CD1c-positive myeloid dendritic cell (primary cell): ENCODE results near the gene DLEC1.
"Not testable (repeated sequence)": the region's sequence is repeated elsewhere in the genome, so short reads cannot be mapped to it uniquely, and the experiment has no call there.

Source experiments
- DNase-seq: peaks from one replicate; pipeline ENCODE4 v3.0.0-alpha.2; 2016; ENCODE audit errors: extremely low spot score

DLEC1 gene

DNA sequence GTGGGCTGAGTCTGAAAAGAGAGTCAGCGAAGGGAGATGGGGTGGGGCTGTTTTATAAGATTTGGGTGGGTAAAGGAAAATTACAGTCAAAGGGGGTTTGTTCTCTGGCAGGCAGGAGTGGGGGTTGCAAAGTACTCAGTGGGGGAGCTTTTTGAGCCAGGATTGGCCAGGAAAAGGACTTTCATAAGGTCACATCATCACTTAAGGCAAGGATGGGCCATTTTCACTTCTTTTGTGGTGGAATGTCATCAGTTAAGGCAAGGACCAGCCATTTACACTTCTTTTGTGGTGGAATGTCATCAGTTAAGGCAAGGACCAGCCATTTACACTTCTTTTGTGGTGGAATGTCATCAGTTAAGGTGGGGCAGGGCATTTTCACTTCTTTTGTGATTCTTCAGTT is 44.2 kb downstream of the DLEC1 start:
- not testable (repeated sequence) for DNase-seq

GRCh38 chr3:38083871-38084333 is 44.9 kb downstream of the DLEC1 start:
- no peak for DNase-seq

DNA sequence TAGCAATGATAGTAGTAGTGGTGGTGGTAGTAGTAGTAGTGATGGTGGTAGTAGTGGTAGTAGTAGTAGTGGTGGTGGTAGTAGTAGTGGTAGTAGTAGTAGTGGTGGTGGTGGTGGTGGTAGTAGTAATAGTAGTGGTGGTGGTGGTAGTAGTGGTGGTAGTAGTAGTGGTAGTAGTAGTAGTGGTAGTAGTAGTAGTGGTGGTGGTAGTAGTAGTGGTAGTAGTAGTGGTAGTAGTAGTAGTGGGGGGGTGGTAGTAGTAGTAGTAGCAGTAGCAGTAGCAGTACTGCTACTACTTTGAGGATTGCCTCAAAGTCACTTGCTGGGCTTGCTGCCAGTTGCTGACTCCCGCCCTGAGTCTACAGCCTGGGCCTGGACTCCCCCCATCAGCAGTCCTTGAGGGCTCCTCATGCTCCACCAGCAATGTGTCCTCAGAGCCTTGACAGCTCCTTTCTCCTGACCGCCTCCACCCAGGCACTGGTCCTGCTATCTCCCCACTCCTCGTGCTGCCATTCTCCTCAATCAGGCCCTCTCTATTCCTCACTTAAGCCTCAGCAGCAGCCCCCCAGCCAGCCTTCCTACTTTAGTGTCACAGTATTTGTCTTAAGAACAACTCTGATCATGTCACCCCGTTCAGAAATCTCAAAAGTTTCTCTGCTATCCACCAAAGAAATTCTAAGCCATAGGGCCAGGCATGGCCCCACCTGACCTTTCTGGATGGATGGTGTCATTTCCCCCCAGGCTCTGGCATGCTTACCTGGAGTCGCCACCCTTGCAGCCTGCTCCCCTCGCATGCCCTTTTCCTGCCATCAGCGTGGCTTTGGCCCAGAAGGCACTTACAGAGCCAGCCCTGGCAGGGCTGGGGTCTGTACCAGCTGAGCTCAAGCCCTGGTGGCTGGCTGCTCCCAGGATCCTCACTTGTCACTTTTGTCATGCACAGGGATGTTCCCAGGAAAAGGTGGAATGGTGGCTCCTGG is 45.6 kb downstream of the DLEC1 start:
- DNase-seq, result peak; percentile 33

DNA sequence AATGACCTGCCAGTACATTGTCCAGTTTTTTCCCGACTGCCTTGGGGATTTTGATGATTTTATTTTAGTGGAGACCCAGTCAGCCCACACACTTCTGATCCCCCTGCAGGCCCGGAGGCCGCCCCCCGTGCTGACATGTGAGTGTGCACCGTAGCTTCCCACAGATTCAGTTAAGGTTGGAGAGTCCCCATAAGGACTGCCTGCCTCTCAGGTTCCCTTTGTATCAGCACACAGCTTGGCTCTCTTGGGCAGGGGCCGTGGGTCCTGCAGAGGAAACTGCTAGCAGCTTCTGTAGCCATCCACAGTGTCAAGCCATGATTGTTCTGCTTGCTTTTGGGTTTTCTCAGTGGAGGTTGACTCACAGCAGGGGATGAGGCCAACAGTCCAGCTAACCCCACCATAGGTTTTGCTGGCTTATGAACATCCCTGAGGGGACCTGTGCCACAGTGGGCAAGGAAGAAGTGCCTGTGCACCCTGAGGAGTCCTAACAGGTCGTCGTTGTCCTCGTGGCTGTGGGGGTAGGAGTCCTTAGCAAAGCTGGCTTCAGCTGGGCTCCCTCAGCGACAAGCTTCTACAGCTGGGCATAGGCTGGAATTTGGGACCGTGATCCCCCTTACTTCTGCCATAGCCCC is 46.4 kb downstream of the DLEC1 start:
- no peak for DNase-seq

- DNase-seq, result no peak
Measured at GRCh38 chr3:38085943-38086324, 46.9 kb downstream of the DLEC1 start.

DNA sequence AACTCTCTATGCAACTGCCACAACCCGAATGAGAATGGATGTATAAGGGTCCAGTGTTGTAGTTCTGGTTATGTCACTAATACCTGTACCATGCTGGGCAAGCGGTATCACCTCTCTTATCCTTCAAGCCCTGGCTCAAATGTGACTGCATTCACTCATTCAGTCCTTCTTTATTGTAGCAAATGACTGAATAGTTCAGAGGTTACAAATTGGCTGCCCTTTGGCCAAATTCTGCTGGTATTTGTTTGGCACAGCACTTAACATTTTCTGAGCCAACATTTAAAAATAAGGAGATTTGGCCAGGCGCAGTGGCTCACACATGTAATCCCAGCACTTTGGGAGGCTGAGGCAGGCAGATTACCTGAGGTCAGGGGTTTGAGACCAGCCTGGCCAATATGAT is 47.5 kb downstream of the DLEC1 start:
- no peak for DNase-seq

DNA sequence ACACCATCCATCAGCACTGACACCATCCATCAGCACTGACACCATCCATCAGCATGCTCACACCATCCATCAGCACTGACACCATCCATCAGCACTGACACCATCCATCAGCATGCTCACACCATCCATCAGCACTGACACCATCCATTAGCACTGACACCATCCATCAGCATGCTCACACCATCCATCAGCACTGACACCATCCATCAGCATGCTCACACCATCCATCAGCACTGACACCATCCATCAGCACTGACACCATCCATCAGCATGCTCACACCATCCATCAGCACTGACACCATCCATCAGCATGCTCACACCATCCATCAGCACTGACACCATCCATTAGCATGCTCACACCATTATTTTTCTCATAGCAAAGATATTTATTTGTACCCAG is 48.3 kb downstream of the DLEC1 start:
- not testable (repeated sequence) for DNase-seq

GRCh38 chr3:38088126-38089078 is 49.4 kb downstream of the DLEC1 start:
- no peak for DNase-seq

- DNase-seq, result no peak
Measured at GRCh38 chr3:38089163-38089562, 50.2 kb downstream of the DLEC1 start.

- DNase-seq, result no peak
Measured at GRCh38 chr3:38090453-38090852, 51.4 kb downstream of the DLEC1 start.

DNA sequence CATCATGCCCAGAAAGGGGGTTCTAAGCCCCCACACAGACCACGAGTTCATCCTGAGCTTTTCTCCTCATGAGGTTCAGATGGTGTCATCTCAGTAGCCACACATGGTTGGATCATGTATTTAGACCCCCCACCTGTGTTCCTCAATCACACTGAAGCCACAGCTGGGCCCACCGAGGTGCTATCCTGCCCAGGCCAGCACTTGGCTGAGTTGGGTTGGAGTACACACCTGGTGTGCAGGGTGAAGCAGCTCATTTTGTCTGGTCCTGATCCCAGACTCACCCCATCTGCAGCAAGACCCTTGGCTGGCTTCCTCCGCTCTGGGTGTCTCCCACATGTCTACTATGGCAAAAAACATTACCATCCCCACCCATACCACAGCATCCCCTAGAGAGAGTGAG is 56.0 kb downstream of the DLEC1 start:
- no peak for DNase-seq

DNA sequence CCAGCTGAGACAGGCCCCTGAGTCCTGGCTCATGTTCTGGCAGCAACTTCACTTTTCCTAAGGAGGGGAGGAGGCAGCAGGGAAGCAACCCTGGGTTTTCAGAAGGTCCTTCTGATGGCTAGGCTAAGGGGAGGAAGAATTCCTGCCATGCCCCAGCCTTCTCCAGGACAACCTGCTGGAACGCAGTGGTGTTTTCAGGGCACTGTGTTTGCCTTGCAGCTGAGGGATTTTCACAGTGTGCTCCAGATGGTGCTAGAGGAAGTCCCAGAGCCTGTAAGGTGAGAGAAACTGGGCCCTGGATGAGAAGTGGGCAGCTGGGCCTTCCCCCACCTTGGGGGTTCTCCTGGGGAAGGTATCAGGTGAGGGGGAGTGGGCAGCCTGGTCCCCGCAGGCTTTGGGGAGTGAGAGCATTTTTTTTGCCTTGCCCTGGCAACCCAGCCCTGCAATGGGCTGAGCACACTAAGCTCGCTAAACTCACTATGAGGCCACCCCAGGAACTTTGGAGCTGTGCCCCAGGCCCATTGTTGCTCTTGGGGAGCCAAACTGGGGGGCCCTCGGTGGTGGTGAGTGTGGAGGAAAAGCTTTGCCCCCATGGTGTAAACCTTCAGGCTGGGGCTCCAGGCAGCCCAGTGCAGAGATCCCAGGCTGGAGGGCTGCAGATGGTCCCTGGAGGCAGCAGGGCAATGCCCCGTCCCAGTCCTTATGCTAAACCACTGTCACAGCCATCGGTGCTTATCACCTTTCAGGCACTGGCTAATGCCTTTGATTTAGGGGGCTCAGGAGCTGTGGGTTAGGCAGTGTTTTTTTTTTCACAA is 56.9 kb downstream of the DLEC1 start:
- DNase-seq, result no peak

DNA sequence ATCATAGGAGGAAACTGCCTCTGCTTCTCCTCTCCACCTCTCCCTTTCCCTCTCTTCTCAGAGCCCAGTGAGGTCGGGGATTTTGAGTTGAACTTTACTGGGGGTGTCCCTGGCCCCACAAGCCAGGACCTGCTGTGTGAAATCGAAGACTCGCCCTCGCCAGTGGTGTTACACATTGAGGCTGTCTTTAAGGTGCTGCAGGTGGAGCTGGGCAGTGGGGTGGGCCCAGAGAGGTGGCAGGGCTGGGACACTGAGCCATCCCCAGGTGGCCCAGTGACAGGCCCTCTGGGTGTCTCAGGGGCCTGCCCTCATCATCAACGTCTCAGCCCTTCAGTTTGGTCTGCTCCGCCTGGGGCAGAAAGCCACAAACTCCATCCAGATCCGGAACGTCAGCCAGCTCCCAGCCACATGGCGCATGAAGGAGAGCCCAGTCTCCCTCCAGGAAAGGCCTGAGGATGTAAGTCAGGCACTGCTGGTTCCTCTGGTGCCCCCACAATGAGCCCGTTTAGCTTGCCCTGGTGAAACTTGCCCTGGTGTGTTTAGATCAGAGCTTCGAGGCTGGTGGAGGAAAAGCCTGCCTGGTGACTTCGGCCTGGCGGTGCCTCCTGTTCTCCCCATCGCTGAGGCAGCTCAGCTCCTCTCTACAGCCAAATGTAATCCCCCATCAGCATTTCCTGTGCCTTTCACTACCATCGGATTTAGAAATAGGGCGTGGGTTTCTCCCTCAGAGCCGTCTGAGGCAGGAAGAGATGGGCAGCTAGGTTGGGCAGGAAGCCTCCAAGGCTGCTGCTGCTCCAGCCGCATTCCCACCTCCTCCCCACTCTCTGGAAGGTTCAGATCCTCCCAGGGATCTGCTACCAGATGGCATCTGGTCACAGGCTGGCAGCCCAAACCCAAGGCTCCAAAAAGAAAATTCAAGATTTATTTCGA is 58.7 kb downstream of the DLEC1 start:
- no peak for DNase-seq

DNA sequence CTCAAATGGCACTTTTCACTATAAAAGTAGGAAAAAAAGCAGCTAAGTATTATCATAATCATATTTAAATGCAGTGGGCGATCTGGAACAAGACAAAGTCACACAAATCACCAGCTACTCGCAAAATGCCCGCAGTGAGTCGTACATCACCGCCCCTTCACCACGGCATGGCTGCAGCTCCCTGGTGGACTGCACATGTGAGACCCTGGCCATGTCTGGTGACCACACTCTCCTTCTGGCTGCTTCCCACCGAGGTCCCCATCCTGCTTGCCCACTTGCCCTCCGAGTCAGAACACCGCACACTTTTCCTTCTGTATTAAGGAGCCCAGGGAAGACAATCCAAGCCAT is 59.3 kb downstream of the DLEC1 start:
- no peak for DNase-seq

DNA sequence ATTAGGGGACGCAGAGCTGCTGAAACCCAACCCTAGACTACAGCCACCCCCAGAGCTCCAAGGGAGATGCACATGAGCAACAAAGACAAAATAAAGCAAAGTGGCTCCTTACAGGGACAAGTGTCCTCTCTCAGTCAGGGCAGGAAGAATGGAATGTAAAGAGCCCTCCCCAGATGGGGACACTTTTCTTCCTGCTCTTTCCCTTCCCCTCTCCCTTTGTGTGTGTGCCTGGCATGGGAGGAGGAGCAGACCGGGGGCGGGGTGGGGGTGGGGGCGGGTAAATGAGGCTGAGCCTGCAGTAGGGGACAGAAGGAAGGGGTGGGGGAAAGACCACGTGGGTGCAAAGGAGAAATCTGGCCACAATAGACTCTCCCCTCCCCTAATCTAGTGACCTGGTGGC is 60.5 kb downstream of the DLEC1 start:
- DNase-seq, result no peak

DNA sequence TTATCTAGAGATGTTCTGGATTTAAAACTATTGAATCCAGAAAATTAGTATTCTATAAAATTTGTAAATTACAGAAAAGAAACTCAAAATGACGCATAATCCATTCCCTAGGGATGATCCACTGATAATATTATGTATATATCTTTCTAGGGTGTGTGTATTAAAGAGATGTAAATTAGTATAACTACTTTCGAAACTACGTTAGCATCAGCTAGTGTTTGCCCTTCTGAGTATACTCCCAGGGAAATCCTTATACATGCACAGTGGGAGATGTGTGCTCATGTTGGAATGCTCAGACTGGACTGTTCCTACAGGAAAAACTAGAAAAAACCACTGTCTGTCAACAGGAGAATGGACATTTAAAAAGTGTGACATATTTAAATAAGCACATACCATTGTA is 61.5 kb downstream of the DLEC1 start:
- DNase-seq, result no peak

DNA sequence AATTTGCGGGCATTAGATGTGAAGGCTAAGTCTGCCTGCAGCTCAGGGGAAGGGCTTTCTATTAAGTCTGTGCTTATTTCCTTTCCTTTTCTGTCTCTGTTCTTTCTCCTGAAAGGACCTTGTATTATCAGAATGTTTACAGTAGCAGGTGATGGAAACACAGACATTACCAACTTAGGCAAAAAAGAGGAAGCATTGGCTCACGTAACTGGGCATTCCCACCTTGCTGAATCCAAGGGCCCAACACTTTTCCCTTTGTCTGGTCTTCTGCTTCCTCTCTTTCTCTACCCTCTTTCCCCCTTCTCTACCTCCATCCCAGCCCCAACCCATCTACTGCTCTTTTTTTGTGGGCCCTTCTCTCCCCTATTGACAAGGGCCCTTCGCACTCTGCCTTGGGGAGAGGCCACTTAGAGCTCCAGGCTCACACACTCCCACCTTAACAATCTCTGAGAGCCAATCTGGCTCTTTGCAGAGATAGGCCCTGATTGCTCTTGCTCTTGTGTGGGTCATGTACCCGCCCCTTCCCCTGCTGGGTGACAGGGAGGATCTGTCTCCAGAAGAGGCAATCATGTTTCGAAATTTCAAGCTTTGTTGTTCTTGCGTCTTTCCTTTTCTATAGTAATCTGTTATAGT is 62.9 kb downstream of the DLEC1 start:
- DNase-seq, result peak; percentile 2

DNA sequence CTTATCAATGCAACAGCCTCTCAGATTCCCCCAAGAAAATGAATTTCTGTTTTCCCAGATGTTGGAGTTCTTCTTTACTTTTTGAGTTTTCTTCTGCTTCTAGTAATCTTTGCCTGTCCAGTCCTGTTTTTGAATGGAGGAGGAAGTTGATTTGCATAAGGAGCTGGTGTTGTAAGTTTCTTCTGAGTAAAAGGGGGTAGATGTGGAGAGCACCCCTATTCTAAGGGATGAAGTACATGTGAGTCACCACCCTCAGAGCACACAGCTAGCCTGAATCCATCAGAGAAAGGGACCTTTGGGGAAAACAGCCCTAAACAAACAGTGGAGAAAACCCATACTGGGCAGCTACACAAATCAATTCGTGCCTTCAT is 63.4 kb downstream of the DLEC1 start:
- peak; percentile 14 for DNase-seq

GRCh38 chr3:38105525-38105924 is 66.5 kb downstream of the DLEC1 start:
- no peak for DNase-seq
